Measurements from ENCODE around the gene ZDHHC20. TPM values are rescaled to one million over a fixed set of nuclear protein-coding genes. Genes with fewer than 3 reads are reported as not detected.

Gene ZDHHC20
- total RNA-seq, 2 donors from 2014 or later = 85.2 to 94.1 TPM

DNA sequence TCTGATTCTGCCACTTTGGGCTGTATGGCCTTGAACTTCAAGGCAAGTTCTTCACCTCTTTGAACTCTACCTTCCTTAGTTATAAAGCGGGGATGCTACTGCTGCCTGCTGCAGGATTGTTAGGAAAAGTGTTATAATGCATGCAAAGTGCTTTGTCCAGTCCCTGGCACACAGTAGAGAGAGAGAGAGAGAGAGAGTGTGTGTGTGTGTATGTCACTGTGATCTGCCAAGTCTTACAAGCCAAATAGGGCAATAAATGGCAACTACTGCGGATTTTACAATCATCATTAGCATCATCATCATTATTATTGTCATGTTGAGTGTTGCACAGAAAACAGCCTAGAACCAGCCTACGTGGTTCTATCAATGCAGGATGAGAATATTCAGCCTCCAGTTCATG is 136.1 kb downstream of the ZDHHC20 start:
- Mint-ChIP-seq H3K4me1 (peaks cover 23% of the 10 kb centered on the region), H3K9me3 (no peaks in the 10 kb centered on the region), H3K4me3 (no peak overlapping the region), H3K27me3 (ENCODE audit: insufficient read depth) (peaks cover 84% of the 10 kb centered on the region), H3K27ac (no peak overlapping the region), H3K36me3 (ENCODE audit: low read depth) (peaks cover 6% of the 10 kb centered on the region)
- H3K36me3 ChIP-seq (ENCODE audit: control insufficient read depth, insufficient read depth, low read length) = no peaks in the 10 kb centered on the region
- no peak overlapping the region for H3K9ac ChIP-seq (ENCODE audit: extremely low read depth, low read length, poor library complexity, severe bottlenecking)
- no peak overlapping the region for H3K27ac ChIP-seq (ENCODE audit: low read depth, low read length)
- H3K4me1 ChIP-seq (ENCODE audit: control insufficient read depth, insufficient read depth, low read length) = peaks cover 1% of the 10 kb centered on the region
- 0% methylated on average over 2 to 3 of the region's 3 CpGs for WGBS, 2 experiments (ENCODE audit: insufficient coverage in 1 of 2, insufficient read length in 1 of 2)
- no peak overlapping the region for H3K4me3 ChIP-seq (ENCODE audit: low read length)
- TF ChIP-seq, protein P1, sequence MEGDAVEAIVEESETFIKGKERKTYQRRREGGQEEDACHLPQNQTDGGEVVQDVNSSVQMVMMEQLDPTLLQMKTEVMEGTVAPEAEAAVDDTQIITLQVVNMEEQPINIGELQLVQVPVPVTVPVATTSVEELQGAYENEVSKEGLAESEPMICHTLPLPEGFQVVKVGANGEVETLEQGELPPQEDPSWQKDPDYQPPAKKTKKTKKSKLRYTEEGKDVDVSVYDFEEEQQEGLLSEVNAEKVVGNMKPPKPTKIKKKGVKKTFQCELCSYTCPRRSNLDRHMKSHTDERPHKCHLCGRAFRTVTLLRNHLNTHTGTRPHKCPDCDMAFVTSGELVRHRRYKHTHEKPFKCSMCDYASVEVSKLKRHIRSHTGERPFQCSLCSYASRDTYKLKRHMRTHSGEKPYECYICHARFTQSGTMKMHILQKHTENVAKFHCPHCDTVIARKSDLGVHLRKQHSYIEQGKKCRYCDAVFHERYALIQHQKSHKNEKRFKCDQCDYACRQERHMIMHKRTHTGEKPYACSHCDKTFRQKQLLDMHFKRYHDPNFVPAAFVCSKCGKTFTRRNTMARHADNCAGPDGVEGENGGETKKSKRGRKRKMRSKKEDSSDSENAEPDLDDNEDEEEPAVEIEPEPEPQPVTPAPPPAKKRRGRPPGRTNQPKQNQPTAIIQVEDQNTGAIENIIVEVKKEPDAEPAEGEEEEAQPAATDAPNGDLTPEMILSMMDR (conservative IDR thresholded peaks at IDR 0.05) = no peak
- no peaks in the 10 kb centered on the region for H3K9me3 ChIP-seq (ENCODE audit: control insufficient read depth, low read length)
- peaks cover 48% of the 10 kb centered on the region for H3K27me3 ChIP-seq (ENCODE audit: control insufficient read depth, insufficient read depth, low read length, poor library complexity, severe bottlenecking)
- no peak for DNase-seq

Other genes starting within 250 kb of the ZDHHC20 start
- 10 to 100 TPM; 39.1 to 45.7 TPM for gene MICU2, start 144.9 kb upstream of the ZDHHC20 start, total RNA-seq
- gene FGF9, start 211.8 kb upstream of the ZDHHC20 start, total RNA-seq = under 1 TPM in 1 of 2 donors, not detected in 1; 0.07 TPM

All from endodermal cell (in vitro differentiated cells).